K562 (cell line): ENCODE results near the gene IL12RB2. TPM values are rescaled to one million over a fixed set of nuclear protein-coding genes. Genes with fewer than 3 reads are reported as not detected.

Source experiments
- ARID1B ChIP-seq: fragments of 450-650 bp; IDR thresholded peaks from 2 replicates; pipeline ENCODE4 v1.6.1; 2016; ENCODE audit warnings: antibody characterized with exemption, mild to moderate bottlenecking, inconsistent platforms
- BACH1 ChIP-seq: fragments of 200-800 bp; sonication (Bioruptor generic); IDR thresholded peaks from 2 replicates; pipeline ENCODE4 v1.6.1; 2016; ENCODE audit warnings: missing genetic modification characterization, missing compliant biosample characterization
- CCAR2 ChIP-seq: fragments of 200-400 bp; formaldehyde crosslinking; IDR thresholded peaks from 2 replicates; pipeline ENCODE4 v1.6.1; 2017; ENCODE audit warnings: mild to moderate bottlenecking, low read depth, low read length
- DPF2 ChIP-seq: fragments of 450-650 bp; IDR thresholded peaks from 2 replicates; pipeline ENCODE4 v1.6.1; 2016
- FOSL1 ChIP-seq: fragments of 200-800 bp; sonication (Bioruptor generic); conservative IDR thresholded peaks from 2 replicates; pipeline ENCODE4 v1.6.1; 2016; ENCODE audit warnings: missing genetic modification characterization, missing compliant biosample characterization
- FOXK2 ChIP-seq, 2 experiments: fragments of 450-650 bp; IDR thresholded peaks in 1 of 2; conservative IDR thresholded peaks in 1 of 2; 2 replicates each; pipeline ENCODE4 v1.6.1; 2016; ENCODE audit warnings: low read depth in 2 of 2, mild to moderate bottlenecking in 1 of 2
- FOXM1 ChIP-seq, 2 experiments: fragments of 450-650 bp in 1 of 2; sonication (generic) in 1 of 2; formaldehyde crosslinking in 1 of 2; IDR thresholded peaks; 2 replicates each; pipeline versions ENCODE4 v1.6.1 to v1.9.0; 2017 to 2022; ENCODE audit warnings: low read depth in 2 of 2, mild to moderate bottlenecking in 2 of 2, missing genetic modification reagents in 1 of 2, moderate library complexity in 1 of 2
- GABPB2 ChIP-seq: fragments of 250-450 bp; sonication (Bioruptor Pico); conservative IDR thresholded peaks from 2 replicates; pipeline ENCODE4 v1.5.1; 2021; ENCODE audit warnings: mild to moderate bottlenecking
- GATAD2B ChIP-seq: fragments of 450-650 bp; IDR thresholded peaks from 2 replicates; pipeline ENCODE4 v1.6.1; 2017; ENCODE audit warnings: mild to moderate bottlenecking, borderline replicate concordance
- HLTF ChIP-seq: fragments of 450-650 bp; IDR thresholded peaks from 2 replicates; pipeline ENCODE4 v1.6.1; 2016
- MTA1 ChIP-seq: fragments of 450-650 bp; IDR thresholded peaks from 2 replicates; pipeline ENCODE4 v1.6.1; 2017; ENCODE audit warnings: borderline replicate concordance
- MTA3 ChIP-seq: fragments of 450-650 bp; formaldehyde crosslinking; IDR thresholded peaks from 2 replicates; pipeline ENCODE4 v1.6.1; 2017; ENCODE audit warnings: mild to moderate bottlenecking, borderline replicate concordance
- NFE2L1 ChIP-seq: fragments of 450-650 bp; IDR thresholded peaks from 2 replicates; pipeline ENCODE4 v1.6.1; 2016; ENCODE audit warnings: missing genetic modification characterization, low read depth, mild to moderate bottlenecking, missing compliant biosample characterization, moderate library complexity, borderline replicate concordance
- NFRKB ChIP-seq: fragments of 450-650 bp; IDR thresholded peaks from 2 replicates; pipeline ENCODE4 v1.6.1; 2016; ENCODE audit warnings: low read depth
- PHB ChIP-seq: fragments of 250-450 bp; sonication (Bioruptor Pico); IDR thresholded peaks from 2 replicates; pipeline ENCODE4 v1.5.0; 2021
- PRPF4 ChIP-seq: fragments of 200-400 bp; formaldehyde crosslinking; IDR thresholded peaks from one replicate; pipeline ENCODE4 v1.6.1; 2017; ENCODE audit warnings: low read length, low read depth, mild to moderate bottlenecking; ENCODE audit not compliant: insufficient read depth, poor library complexity, severe bottlenecking
- TGIF2 ChIP-seq: sonication (generic); formaldehyde crosslinking; IDR thresholded peaks from 2 replicates; pipeline ENCODE4 v1.8.1; 2022; ENCODE audit warnings: mild to moderate bottlenecking, missing genetic modification reagents, moderate library complexity
- ZC3H11A ChIP-seq: IDR thresholded peaks from 2 replicates; pipeline ENCODE4 v1.6.1; 2012; ENCODE audit warnings: low read depth, low read length, improper control_type of control experiment
- ZNF184 ChIP-seq: sonication (generic); formaldehyde crosslinking; IDR thresholded peaks from 2 replicates; pipeline ENCODE4 v1.5.0; 2020; ENCODE audit warnings: missing genetic modification reagents
- ZNF224 ChIP-seq: sonication (generic); formaldehyde crosslinking; IDR thresholded peaks from 2 replicates; pipeline ENCODE4 v1.8.0; 2022; ENCODE audit warnings: mild to moderate bottlenecking, missing genetic modification reagents
- polyA plus RNA-seq, 8 experiments: library from polyadenylated mRNA; depleted of rRNA in 4 of 8; stranded (reverse) in 5 of 8; unstranded in 3 of 8; fragments of >200 nt; fragmentation: Nextera tagmentation in 2 of 8; fragmentation: Illumina TruSeq in 1 of 8; extraction: Ambion mirVana in 2 of 8; extraction: Trizol in 1 of 8; gene quantifications; 2 replicates each; pipeline versions ENCODE4 v1.2.1 to v1.2.3, GENCODE V29; 2011 to 2014; ENCODE audit warnings: inconsistent platforms in 1 of 8, missing spikeins in 1 of 8
- total RNA-seq, 7 experiments: library from RNA; depleted of rRNA in 6 of 7; stranded (reverse); fragments of >200 nt in 6 of 7; fragmentation: Illumina TruSeq in 2 of 7; extraction: Trizol in 2 of 7; gene quantifications; 2 replicates each; pipeline versions ENCODE4 v1.2.1 to v1.2.3, GENCODE V29; 2011 to 2021; ENCODE audit warnings: low replicate concordance in 1 of 7
- TF ChIP-seq, protein P1 (sequence below): fragments of 450-650 bp; IDR thresholded peaks from 2 replicates; pipeline ENCODE4 v1.6.1; 2018; ENCODE audit warnings: mild to moderate bottlenecking, low read depth; ENCODE audit not compliant: partially characterized antibody
- TF ChIP-seq, protein P2 (sequence below): fragments of 450-650 bp; IDR thresholded peaks from 2 replicates; pipeline ENCODE4 v1.6.1; 2016; ENCODE audit warnings: antibody characterized with exemption
- TF ChIP-seq, protein P3 (sequence below): fragments of 450-650 bp; formaldehyde crosslinking; IDR thresholded peaks from 2 replicates; pipeline ENCODE4 v1.4.0; 2020; ENCODE audit warnings: mild to moderate bottlenecking
- TF ChIP-seq, protein P4 (sequence below): fragments of 450-650 bp; formaldehyde crosslinking; IDR thresholded peaks from 2 replicates; pipeline ENCODE4 v1.4.0; 2020; ENCODE audit warnings: mild to moderate bottlenecking, moderate library complexity

The IL12RB2 gene
- total and polyA plus RNA-seq, 9 of the 15 experiments (the other 6 are each of a cell fraction or from before 2014, with no cell fraction given) = 0.39 to 3.3 (median 1.9) TPM

DNA sequence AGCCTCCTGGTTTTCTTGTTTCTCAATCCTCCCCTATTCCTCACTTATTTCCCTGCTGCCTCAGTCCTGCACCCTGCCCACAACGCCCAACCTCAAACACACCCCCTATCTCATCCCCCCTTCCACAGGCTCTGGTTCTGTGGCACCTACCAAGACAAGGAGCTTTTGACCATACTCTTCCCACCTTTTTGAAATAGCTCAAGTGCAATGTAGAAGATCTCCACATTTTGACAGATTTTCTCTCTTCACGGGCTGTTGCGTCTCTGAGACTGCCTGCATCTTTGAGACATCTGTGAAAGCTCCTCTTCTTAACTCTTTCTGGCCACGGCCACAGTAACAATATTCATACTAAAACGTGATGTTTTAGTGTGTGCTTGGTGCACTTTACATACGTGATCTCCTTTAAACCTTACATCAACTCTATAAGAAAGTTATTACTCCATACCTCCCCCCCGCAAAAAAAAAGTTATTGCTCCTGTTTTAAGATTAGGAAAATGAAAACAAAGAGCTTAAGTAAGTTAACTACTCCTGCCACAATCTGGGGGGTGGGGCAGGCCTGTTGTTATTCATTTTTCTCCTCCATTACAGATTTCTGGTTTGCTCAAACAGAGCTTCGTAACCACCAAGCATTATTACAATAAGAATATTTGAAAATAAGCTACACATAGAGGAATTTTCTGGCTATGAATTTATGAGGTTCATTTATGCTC is 124.4 kb downstream of the IL12RB2 start (continued):
- TF ChIP-seq, protein P1, sequence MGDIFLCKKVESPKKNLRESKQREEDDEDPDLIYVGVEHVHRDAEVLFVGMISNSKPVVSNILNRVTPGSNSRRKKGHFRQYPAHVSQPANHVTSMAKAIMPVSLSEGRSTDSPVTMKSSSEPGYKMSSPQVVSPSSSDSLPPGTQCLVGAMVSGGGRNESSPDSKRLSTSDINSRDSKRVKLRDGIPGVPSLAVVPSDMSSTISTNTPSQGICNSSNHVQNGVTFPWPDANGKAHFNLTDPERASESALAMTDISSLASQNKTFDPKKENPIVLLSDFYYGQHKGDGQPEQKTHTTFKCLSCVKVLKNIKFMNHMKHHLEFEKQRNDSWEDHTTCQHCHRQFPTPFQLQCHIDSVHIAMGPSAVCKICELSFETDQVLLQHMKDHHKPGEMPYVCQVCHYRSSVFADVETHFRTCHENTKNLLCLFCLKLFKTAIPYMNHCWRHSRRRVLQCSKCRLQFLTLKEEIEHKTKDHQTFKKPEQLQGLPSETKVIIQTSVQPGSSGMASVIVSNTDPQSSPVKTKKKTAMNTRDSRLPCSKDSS = no peak
- no peak for TF ChIP-seq TGIF2 (CRISPR knock-in tag)
- no peak for TF ChIP-seq BACH1
- no peak for TF ChIP-seq GABPB2 (CRISPR knock-in tag)
- no peak for TF ChIP-seq FOXM1 (IDR thresholded peaks at IDR 0.05; ENCODE audit: low read depth)
- TF ChIP-seq FOXM1 (CRISPR knock-in tag; IDR thresholded peaks at IDR 0.05; ENCODE audit: low read depth) = no peak
- TF ChIP-seq GATAD2B = no peak
- TF ChIP-seq, protein P2, sequence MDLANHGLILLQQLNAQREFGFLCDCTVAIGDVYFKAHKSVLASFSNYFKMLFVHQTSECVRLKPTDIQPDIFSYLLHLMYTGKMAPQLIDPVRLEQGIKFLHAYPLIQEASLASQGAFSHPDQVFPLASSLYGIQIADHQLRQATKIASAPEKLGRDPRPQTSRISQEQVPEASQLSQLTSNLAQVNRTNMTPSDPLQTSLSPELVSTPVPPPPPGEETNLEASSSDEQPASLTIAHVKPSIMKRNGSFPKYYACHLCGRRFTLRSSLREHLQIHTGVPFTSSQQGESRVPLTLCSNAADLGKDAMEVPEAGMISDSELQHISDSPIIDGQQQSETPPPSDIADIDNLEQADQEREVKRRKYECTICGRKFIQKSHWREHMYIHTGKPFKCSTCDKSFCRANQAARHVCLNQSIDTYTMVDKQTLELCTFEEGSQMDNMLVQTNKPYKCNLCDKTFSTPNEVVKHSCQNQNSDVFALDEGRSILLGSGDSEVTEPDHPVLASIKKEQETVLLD = 0 out of 2 replicates have a peak, but pooled peaks have one; percentile 32
- TF ChIP-seq ZNF224 = no peak
- TF ChIP-seq PHB (CRISPR knock-in tag) = no peak
- no peak for TF ChIP-seq ARID1B
- no peak for TF ChIP-seq HLTF
- no peak for TF ChIP-seq ZNF184
- TF ChIP-seq MTA1 = peak; percentile 38; the same call in 1 of the 2 replicates
- peak; percentile 45 for TF ChIP-seq DPF2
- TF ChIP-seq, protein P3, sequence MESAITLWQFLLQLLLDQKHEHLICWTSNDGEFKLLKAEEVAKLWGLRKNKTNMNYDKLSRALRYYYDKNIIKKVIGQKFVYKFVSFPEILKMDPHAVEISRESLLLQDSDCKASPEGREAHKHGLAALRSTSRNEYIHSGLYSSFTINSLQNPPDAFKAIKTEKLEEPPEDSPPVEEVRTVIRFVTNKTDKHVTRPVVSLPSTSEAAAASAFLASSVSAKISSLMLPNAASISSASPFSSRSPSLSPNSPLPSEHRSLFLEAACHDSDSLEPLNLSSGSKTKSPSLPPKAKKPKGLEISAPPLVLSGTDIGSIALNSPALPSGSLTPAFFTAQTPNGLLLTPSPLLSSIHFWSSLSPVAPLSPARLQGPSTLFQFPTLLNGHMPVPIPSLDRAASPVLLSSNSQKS = no peak
- TF ChIP-seq PRPF4 = no peak
- TF ChIP-seq ZC3H11A = no peak
- no peak for TF ChIP-seq NFRKB
- no peak for TF ChIP-seq NFE2L1 (tag)
- peak; percentile 31; the same call in 1 of the 2 replicates for TF ChIP-seq MTA3
- peak in 1 of 2 experiments; percentile 47; a peak in 2 of 4 replicates for TF ChIP-seq FOXK2 (conservative IDR thresholded peaks at IDR 0.05 in 1 of 2, IDR thresholded peaks at IDR 0.05 in 1 of 2; ENCODE audit: low read depth in 2 of 2)
- TF ChIP-seq, protein P4, sequence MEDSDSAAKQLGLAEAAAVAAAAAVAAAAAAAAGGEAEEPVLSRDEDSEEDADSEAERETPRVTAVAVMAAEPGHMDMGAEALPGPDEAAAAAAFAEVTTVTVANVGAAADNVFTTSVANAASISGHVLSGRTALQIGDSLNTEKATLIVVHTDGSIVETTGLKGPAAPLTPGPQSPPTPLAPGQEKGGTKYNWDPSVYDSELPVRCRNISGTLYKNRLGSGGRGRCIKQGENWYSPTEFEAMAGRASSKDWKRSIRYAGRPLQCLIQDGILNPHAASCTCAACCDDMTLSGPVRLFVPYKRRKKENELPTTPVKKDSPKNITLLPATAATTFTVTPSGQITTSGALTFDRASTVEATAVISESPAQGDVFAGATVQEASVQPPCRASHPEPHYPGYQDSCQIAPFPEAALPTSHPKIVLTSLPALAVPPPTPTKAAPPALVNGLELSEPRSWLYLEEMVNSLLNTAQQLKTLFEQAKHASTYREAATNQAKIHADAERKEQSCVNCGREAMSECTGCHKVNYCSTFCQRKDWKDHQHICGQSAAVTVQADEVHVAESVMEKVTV (CRISPR knock-in tag) = no peak
- no peak for TF ChIP-seq FOSL1 (tag)
- TF ChIP-seq CCAR2 = no peak
